Activated gamma-delta T cell treated with Interleukin-2 at 50 U/mL for 16 hours (primary cell): Measurements from ENCODE around the gene FCHSD2.
"Not testable (repeated sequence)": the region's sequence is repeated elsewhere in the genome, so short reads cannot be mapped to it uniquely, and the experiment has no call there.

Experiments used
- DNase-seq: peaks from one replicate; pipeline ENCODE4 v3.0.0-alpha.2; 2020

Gene FCHSD2

GRCh38 chr11:73147771-73148681 lies 5.9 kb upstream of the FCHSD2 start:
- no peak for DNase-seq

GRCh38 chr11:73145986-73146575 lies 4.0 kb upstream of the FCHSD2 start:
- no peak for DNase-seq

GRCh38 chr11:73143126-73143838 lies 1.2 kb upstream of the FCHSD2 start:
- DNase-seq = peak; percentile 20

- peak; percentile 57 for DNase-seq
Observed at GRCh38 chr11:73141309-73142127, 600 bp downstream of the FCHSD2 start.

- no peak for DNase-seq
Observed at GRCh38 chr11:73141031-73141308, 1.1 kb downstream of the FCHSD2 start.

GRCh38 chr11:73140213-73141030 lies 1.7 kb downstream of the FCHSD2 start:
- no peak for DNase-seq

GRCh38 chr11:73139476-73140198 lies 2.5 kb downstream of the FCHSD2 start:
- DNase-seq = no peak

- no peak for DNase-seq
Observed at GRCh38 chr11:73137944-73138274, 4.2 kb downstream of the FCHSD2 start.

GRCh38 chr11:73137262-73137943 lies 4.7 kb downstream of the FCHSD2 start:
- no peak for DNase-seq

- not testable (repeated sequence) for DNase-seq
Observed at GRCh38 chr11:73136722-73137121, 5.4 kb downstream of the FCHSD2 start.

GRCh38 chr11:73135346-73136284 lies 6.5 kb downstream of the FCHSD2 start:
- DNase-seq = no peak

- DNase-seq = not testable (repeated sequence)
Observed at GRCh38 chr11:73132349-73132748, 9.8 kb downstream of the FCHSD2 start.

- DNase-seq = no peak
Observed at GRCh38 chr11:73130181-73130580, 11.9 kb downstream of the FCHSD2 start.

- DNase-seq = no peak
Observed at GRCh38 chr11:73129198-73129597, 12.9 kb downstream of the FCHSD2 start.

- no peak for DNase-seq
Observed at GRCh38 chr11:73126804-73127480, 15.2 kb downstream of the FCHSD2 start.

GRCh38 chr11:73124800-73125199 lies 17.3 kb downstream of the FCHSD2 start:
- DNase-seq = no peak

- DNase-seq = not testable (repeated sequence)
Observed at GRCh38 chr11:73123892-73124291, 18.2 kb downstream of the FCHSD2 start.

- no peak for DNase-seq
Observed at GRCh38 chr11:73121692-73122091, 20.4 kb downstream of the FCHSD2 start.

- DNase-seq = no peak
Observed at GRCh38 chr11:73117071-73117470, 25.0 kb downstream of the FCHSD2 start.
